Cardiac septum (tissue), 1 donor: ENCODE measurements around the gene RRAS. TPM values are rescaled to one million over a fixed set of nuclear protein-coding genes. Genes with fewer than 3 reads are reported as not detected.

Experiments
- DNase-seq: peaks from one replicate; pipeline ENCODE4 v3.0.0-alpha.2; 2020; ENCODE audit warnings: low spot score
- intact Hi-C: fragments of 100-400 bp; cut with DNase I; formaldehyde crosslinking; loops from one replicate; pipeline ENCODE4 v1.14.0; 2022
- long read RNA-seq: library from polyadenylated mRNA; unstranded; transcript quantifications from one replicate; pipeline ENCODE4 v2.0.0, GENCODE V29; 2021
- total RNA-seq: library from RNA; stranded (reverse); fragmentation: NEBNext Ultra II Directional; extraction: Animal tissue kit (Norgen Biotek cat#: 25700); gene quantifications from one replicate; pipeline ENCODE4 v1.2.1, GENCODE V29; 2021
- donor health status: DM: no; HTN: no; CAD: no.

RRAS gene
- total RNA-seq: 171 TPM
- long read RNA-seq, transcript RRAS-201 (6 exons, 1,044 nt): major isoform, 271 of 300 reads
- long read RNA-seq, partial matches to known transcripts: 23 of 300 reads
- long read RNA-seq, other reads (novel, unspliced or antisense): 6 of 300 reads

DNA sequence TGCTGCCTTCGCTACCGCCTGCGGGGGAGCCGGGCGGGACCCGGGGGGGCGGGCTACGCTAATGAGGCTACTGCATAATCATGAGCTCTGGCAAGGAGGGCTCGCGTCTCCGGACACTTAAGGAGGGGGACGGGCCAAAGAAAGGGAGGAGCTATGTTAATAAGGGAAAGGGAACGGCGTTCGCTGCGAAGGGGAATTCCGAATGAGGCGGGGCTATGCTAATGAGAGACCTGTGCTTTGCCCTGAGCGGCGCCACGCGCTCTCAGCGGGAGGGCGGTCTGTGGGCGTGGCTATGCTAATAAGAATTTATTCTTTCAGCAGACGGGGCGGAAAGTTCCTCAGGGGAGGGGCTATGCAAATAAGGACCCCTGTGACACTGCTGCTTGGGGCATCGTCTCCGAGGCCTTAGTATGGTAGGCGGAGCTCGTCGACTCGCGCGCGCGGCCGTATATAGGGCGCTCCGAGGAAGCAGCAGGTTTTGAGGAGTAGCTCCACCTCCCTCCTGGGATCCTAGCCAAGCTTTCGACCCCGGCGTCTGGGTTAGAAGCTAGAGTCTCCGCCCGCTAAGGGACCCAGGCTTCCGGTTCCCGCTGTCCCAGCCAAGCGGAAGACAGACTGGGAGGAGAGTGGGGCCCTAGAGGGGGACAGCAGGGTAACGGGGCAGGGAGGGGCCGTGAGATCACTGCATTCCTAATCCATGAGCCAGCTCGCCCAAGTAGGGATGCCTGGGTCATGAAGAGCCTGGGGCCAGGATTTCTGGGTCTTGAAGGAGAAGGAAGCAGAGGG lies at the start of gene RRAS:
TSS of gene RRAS (minus strand) at position 31 of the 786 bp plus-strand sequence. CDS start 45 bp downstream, outside the sequence.
- peak; percentile 100 for DNase-seq
- intact Hi-C loops: loop anchor here (2.0 kb wide), 2 partner anchors 36 to 50 kb away; partner anchors contain the start of genes PRMT1 and PRR12

DNA sequence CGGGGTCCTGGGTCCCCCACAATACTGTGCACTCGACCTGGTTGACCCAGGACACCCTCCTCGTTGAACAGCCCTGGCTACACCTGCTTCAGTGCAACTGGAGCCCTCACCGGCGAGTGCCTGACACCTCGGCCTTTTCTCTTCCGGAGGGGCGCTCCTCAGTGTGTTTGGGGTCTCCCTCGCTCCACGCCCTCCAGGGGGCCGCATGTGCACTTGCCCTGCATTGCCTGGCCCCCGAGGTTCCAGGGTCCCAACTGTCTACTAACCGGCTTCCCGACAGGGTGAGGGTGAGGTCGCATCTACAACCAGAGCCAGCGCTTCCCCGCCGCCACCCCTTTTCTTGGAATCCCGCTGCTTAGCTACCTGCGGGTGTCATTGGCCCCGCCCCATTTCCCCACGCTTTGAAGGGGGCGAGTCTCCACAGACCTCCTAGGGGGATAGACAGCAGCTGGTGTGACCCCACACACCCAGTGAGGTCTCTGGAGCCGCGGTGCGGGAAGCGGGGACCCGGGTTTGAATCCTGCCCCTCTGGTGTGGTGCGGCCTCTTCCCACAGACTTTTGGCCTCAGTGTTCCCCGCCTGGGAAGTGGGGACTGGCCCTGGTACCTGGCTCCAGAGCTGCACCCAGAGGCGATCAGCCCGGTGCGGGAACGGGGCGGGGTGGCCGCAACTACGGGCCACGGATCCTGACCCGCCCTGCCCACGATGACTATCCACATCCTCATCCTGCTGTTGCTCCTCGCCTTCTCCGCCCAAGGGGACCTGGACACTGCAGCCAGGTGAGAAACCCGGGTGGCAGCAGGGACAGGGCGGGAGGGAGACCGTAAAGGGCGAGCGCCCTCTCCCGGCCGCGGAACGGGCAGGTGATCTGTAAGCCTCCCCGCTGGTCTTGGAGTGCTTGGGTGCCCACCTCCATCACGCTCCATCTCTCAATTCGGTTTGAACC lies 49.5 kb upstream of the RRAS start, which contains the start of gene ADM5:
TSS of gene ADM5 (plus strand) at position 462 of the 946 bp plus-strand sequence. CDS start at position 706, 244 bp downstream.
- intact Hi-C loops: no loop called here
- no peak for DNase-seq

DNA sequence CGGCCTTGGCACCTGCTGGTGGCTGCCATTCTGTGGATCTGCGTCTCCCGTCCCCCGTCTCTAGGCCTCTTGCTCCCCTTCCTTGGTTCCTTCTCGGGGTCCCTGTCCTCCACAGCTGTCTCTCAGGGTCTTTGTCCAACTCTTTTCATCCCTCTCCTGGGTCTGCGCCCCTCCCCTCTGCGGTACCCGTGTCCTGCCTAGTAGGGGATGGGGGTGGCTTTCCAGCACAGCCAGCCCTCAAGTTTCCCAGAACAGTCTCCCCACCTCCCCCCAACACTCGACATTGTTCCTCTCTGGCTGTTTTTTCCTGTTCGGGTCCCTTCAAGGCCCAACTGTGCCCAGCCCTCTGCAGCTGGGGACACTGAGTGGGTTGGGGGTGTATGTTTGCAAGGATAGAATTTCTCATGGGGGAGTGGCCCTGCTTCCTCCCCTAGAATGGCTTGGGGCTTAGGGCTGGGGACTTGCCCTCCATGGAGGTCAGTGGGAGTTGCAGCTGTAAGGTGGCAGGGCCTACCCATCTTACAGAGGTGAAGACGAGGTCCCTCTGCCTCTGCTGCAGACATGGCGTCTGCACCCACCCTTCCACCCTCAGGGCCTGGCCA lies 48.7 kb upstream of the RRAS start:
- no peak for DNase-seq
- intact Hi-C loops: no loop called here

DNA sequence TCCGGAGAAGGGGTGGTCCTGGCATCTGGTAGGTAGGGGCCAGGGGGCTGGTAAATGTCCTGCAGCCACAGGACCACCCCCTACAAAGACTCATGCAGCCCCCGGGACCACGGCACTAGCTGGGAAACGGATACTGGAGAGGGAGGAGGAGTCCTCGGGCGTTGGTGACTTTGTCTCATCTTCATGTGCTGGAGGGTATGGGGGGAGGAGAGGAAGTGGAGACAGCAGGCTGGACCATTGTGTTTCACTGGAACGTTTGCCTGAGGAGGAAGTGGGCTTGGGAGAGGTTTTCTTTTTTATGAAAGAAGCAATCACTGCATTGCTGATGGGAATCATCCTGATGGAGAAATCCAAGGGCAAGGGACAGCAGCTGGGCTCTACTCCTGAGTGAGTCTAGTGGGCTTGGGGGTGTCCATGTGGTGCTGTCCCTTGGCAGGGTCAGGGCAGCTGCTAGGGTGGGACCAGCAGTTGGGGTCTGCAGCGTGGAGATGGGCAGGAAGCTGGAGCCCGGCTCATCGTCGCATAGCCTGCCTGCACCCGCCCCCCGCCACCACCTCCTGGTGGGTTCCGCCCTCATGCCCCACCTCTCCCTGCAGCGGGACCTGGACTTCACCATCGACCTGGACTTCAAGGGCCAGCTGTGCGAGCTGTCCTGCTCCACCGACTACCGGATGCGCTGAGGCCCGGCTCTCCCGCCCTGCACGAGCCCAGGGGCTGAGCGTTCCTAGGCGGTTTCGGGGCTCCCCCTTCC lies 47.8 kb upstream of the RRAS start:
- intact Hi-C loops: no loop called here
- DNase-seq: no peak

DNA sequence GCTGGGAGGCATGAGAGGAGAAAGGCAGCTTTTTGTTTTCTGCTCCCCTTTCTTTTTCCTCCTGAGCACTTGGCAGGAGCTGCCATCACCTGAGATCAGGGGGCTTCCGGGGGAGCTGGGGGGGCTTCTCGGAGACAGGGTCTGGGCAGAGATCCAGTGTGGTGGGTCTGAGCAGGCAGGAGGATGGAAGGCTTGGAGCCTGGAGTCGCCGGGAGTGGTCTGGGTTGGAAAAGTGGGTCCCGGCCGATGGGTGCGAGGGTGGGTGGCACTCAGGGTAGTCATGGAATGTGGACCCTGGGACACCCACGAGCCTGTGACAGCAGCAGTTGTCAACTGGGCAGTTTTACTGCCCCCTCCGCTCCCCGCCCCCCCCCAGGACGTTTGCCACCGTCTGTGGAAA lies 47.2 kb upstream of the RRAS start:
- intact Hi-C loops: no loop called here
- no peak for DNase-seq

DNA sequence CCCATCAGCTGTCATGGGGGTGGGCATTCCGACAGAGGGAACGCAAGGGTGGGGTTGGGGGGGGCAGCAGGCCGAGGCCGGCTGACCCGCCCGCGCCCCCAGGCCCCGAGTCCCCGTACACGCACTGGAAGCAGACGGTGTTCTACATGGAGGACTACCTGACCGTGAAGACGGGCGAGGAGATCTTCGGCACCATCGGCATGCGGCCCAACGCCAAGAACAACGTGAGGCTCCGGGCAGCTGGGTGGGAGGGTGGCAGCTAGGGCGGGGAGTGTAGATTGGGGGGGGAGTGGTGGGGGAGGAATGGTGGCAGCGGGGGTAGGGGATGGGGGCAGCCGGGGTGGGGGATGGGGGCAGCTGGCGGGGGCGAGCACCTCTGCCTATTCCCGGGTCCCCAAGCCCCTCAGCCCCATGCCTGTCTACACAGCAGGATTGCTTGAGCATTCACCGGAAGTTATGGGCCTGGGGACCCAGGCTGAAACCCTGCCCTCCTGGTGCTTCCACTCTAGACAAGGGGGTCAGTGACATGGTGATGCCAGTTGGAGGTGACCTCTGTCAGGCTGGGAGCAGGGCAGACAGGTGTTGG lies 46.7 kb upstream of the RRAS start:
- intact Hi-C loops: no loop called here
- no peak for DNase-seq

DNA sequence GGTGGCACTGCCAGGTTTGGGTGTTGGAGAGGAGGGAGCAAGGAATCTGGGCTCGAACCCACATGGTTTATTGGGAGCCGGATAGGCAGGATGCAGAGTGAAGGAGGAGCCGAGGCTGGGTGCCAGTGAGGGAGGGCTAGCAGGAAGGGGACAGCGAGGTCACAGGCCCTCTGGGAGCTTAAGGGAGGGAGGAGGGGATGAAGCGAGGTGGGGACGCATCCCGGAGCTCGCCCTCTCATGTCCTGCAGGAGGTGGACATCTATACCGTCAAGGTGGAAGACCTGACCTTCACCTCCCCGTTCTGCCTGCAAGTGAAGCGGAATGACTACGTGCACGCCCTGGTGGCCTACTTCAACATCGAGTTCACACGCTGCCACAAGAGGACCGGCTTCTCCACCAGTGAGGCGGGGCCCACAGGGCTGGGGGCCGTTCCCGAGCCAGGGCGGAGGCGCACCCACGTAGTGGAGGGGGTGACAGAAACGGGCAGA lies 45.9 kb upstream of the RRAS start:
- intact Hi-C loops: no loop called here

DNA sequence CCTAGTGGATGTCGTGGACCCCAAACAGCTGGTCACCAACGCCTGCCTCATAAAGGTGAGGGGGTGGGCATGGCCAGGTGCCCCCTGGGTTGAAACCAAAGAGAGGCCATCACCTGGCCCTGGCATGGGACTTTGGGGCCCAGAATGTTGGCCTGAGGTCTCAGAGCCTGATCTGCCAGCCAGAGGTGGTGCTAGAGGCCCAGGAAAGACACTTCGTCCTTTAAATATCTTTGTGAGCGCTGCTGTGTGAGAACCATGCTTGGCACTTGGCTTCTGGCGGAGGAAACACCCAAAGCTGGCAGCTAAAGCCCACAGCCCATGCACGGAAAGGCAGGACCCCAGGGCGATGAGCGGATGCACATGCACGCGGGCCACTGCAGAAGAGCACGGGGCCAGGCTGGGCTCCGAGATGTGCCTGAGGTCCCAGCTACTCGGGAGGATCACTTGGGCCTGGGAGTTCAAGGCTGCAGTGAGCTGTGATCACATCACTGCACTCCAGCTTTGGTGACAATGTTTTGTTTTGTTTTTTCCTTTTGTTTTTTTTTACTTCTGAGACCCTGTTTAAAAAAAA lies 45.1 kb upstream of the RRAS start:
- DNase-seq: no peak
- intact Hi-C loops: loop anchor here (5.0 kb wide), 1 partner anchor 122 kb away; no protein-coding TSS in a partner anchor

More for the DNA sequence above, 45.9 kb upstream of the RRAS start:
- no peak for DNase-seq

DNA sequence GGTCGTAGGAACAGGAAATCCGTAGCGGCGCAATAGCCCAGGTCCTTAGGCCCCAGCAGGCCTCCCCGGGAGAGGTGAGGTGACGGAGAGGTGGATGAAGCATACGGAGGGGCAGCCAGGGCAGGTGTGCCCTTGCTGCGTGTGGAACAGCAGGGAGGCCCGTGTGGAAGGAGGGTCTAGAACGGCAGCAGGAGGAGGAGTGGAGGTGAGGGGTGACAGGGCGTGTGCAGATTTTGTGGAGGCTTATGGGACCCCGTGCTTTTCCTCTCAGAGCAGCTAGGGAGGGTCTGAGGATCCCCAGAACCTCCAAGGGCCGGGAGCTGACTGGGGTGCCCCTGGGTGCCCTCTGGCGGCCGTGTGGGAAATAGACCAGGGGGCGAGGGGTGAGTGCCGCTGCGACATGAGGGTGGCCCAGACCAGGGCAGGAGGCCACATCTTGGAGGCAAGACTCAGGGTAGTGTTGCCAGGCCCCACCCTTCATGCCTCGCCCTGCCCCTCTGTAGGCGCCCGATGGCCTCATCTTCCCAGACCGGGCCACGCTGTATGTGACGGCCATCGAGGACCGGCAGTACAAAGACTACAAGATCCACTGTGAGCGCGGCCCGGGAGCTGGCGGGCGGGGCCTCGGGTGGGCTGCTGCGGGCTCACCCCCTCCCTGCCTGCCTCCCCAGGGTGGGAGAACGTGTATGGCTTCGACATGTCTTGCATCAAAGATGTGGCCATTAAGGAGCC lies 44.5 kb upstream of the RRAS start:
- intact Hi-C loops: loop anchor here (5.0 kb wide), 1 partner anchor 123 kb away; no protein-coding TSS in a partner anchor
- DNase-seq: no peak

DNA sequence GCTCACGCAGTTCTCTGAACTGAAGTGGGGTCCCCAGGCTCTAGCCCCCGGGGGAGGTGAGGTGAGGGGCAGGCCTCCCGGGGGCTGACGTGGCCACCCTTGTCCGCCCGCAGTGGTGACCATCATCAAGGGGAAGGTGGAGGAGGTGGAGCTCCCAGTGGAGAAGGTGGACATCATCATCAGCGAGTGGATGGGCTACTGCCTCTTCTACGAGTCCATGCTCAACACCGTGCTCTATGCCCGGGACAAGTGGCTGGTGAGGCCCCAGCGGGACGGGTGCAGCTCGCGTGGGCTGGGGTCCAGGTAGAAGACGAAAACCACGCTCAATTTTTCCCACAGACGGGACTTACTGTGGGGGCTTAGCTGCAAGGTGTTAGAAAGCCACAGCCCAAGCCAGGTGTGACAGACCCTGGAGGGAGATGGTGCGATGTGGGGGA lies 43.9 kb upstream of the RRAS start:
- no peak for DNase-seq
- intact Hi-C loops: loop anchor here (5.0 kb wide), 1 partner anchor 123 kb away; no protein-coding TSS in a partner anchor

DNA sequence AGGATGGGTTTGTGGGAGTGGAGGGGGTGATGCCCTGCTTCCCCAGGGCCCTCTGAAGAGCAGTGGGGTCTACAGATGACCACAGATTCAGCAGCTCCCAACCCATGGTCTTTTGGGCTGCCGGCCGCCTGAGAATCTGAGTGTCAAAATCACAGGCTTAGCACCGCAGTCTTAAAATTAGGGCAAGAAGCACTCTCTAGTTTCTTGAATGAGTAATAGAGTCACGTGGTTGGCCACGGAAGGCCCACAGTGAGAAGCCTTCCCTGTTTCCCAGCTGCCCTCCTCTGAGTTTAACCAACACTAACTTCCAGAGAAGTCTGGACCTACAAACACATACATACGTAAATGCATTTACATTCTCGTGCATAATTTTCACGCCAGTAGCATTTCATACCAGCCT lies 42.3 kb upstream of the RRAS start:
- no peak for DNase-seq
- intact Hi-C loops: loop anchor here (5.0 kb wide), 1 partner anchor 125 kb away; no protein-coding TSS in a partner anchor

DNA sequence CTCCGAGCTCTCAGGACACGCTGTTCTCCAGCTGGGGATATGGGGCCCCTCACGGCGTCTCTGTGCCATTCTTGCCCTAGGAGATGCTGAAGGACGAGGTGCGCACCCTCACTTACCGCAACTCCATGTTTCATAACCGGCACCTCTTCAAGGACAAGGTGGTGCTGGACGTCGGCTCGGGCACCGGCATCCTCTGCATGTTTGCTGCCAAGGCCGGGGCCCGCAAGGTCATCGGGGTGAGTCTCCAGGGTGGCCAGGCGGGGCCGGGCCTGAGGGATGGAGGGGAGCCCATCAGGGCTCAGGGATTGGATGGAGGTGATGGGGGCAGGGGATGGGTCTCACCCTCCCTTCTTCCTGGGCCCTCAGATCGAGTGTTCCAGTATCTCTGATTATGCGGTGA lies 41.9 kb upstream of the RRAS start:
- no peak for DNase-seq
- intact Hi-C loops: loop anchor here (5.0 kb wide), 1 partner anchor 125 kb away; no protein-coding TSS in a partner anchor

DNA sequence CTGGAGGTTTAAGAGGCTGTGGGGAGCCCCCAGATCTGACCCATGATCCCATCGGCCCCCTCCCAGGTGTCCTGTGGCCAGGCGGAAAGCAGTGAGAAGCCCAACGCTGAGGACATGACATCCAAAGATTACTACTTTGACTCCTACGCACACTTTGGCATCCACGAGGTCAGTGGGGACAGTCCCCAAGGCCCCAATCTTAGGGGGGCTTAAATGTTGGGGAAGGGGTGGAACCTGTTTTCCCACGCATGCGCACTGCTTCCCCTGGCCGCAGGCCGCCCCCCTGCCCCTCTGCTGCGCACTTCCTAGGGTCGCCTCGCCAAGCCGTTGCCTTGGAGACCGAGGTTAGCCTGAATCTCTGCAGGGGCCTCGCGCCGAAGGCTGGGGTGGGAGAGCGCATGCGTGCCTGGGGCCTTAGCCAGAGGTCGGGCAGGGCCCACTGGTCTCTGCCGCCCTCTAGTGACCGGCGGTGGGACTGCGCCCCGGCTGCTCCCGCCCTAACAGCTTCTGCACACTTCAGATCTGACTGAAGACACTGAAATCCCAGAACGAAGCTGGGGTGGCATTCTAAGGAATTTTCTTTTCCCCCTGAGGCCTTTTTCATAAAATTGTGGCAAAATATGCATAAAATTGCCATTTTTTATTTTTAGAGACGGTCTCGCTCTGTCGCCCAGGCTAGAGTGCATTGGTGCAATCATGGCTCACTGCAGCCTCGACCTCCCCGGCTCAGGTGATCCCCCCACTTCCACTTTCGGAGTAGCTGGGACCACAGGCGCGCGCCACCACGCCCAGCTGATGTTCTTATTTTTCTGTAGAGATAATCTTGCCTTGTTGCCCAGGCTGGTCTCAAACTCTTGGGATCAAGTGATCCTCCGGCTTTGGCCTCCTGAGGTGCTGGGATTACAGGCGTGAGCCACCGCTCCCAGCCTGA lies 40.7 kb upstream of the RRAS start:
- intact Hi-C loops: loop anchor here (5.0 kb wide), 1 partner anchor 127 kb away; no protein-coding TSS in a partner anchor
- peak; percentile 96 for DNase-seq

DNA sequence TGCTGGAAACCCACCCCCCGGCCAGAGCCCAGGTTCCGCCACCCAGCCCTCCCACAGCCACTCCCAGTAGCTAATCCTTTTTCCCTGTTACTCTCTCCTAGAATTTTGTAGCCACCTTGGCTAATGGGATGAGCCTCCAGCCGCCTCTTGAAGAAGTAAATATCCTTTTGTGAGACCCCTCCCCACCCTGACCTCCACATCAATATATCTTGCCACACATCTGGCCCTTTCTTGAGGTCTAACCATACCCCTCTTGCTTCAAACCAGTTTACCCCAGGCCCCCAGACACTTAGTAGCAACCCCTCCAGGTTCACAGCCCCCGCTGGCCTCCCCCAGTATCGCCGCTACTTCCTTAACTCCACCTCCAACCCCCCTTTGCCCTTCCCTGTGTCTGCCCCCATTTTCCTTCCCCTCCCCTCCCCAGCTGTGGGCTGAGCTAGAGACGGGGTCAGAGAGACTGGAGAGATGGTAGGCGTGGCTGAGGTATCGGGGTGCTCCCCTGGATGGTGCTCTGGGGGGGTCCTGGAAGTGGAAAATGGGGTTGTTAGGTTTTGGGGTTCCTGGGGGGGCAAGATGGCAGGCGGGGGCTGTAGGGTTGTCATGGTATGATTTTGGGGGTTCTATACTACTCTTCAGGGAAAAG lies 39.9 kb upstream of the RRAS start:
- intact Hi-C loops: loop anchor here (5.0 kb wide), 3 partner anchors 88 to 183 kb away; partner anchors contain the start of genes PRR12 and RPS11
- no peak for DNase-seq
